ENCODE data around the gene MBD3L2B. TPM values are rescaled to one million over a fixed set of nuclear protein-coding genes. Genes with fewer than 3 reads are reported as not detected.
"Not testable (repeated sequence)": the region's sequence is repeated elsewhere in the genome, so short reads cannot be mapped to it uniquely, and the experiment has no call there.

MBD3L2B gene
- total RNA-seq, 1 experiment from 2014 or later: not detected

DNA sequence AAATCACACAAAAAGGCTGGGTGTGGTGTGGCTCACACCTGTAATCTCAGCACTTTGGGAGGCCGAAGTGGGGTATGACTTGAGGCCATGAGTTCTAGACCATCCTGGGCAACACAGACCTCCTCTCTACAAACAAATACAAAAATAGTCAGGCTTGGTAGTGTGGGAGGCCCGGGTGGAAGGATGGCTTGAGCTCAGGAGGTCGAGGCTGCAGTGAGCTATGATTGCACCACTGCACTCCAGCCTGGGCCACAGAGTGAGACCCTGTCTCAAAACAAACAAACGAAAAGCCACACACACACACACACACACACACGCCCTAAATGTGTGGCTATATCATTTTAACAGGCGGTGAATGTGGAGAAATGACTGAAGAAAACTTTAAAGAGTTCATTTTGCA is 47.4 kb upstream of the MBD3L2B start:
- no peaks in the 10 kb centered on the region for H3K4me1 ChIP-seq (replicated peaks; ENCODE audit: insufficient read depth)
- no peaks in the 10 kb centered on the region for H3K9me2 ChIP-seq (ENCODE audit: insufficient read depth)
- no TSS peak for BruUV-seq (replicated peaks)
- peaks cover 12% of the 10 kb centered on the region for H3K79me2 ChIP-seq (ENCODE audit: low read depth)
- no peak overlapping the region for H3K4me3 ChIP-seq
- intact Hi-C loops (cut with micrococcal nuclease; ENCODE audit: unreplicated experiment): no loop called here
- H2AFZ ChIP-seq: no peak overlapping the region
- POLR2A ChIA-PET (ENCODE audit: unreplicated experiment): interaction anchor here (0.6 to 0.8 kb wide), 2 partner anchors 538 to 542 kb away, joined by 4 to 15 read pairs; no protein-coding TSS in a partner anchor
- peaks cover 13% of the 10 kb centered on the region for H3K36me3 ChIP-seq (ENCODE audit: low read depth)
- TF ChIP-seq, protein P1, sequence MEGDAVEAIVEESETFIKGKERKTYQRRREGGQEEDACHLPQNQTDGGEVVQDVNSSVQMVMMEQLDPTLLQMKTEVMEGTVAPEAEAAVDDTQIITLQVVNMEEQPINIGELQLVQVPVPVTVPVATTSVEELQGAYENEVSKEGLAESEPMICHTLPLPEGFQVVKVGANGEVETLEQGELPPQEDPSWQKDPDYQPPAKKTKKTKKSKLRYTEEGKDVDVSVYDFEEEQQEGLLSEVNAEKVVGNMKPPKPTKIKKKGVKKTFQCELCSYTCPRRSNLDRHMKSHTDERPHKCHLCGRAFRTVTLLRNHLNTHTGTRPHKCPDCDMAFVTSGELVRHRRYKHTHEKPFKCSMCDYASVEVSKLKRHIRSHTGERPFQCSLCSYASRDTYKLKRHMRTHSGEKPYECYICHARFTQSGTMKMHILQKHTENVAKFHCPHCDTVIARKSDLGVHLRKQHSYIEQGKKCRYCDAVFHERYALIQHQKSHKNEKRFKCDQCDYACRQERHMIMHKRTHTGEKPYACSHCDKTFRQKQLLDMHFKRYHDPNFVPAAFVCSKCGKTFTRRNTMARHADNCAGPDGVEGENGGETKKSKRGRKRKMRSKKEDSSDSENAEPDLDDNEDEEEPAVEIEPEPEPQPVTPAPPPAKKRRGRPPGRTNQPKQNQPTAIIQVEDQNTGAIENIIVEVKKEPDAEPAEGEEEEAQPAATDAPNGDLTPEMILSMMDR (conservative IDR thresholded peaks at IDR 0.05): no peak
- no peak for TF ChIP-seq EZH2 (IDR thresholded peaks at IDR 0.05; ENCODE audit: low read depth)
- CTCF ChIA-PET: no interaction called here
- H3K27me3 ChIP-seq (ENCODE audit: insufficient read depth, low read depth): no peaks in the 10 kb centered on the region
- H3K27ac ChIP-seq: no peak overlapping the region
- H3K9me3 ChIP-seq (ENCODE audit: insufficient read depth, low read depth): no peaks in the 10 kb centered on the region
- H4K20me1 ChIP-seq (ENCODE audit: insufficient read depth): no peaks in the 10 kb centered on the region
- no peaks in the 10 kb centered on the region for H3F3A ChIP-seq (ENCODE audit: insufficient read depth, low read depth)
- DNase-seq: no peak
- H3K4me2 ChIP-seq: peak overlapping the region; percentile 29; the same call in 1 of the 2 replicates

DNA sequence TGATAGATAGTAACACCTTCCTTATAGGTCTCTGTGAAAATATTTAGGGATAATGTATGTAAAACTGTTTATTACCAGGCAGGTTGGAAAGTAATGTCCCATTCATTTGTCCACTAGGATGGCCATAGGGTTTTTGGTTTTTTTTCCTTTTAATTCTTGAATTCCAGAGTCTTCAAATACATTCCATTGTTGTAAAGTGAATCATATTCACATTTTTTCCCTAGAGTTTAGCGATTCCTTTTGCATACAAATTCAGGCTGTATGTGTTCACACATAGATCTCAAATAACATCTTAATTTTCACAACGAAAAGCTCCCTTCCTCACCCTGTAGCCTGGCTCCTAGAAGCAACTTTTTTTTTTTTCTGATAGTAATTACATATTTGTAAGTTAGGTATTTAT is 46.5 kb upstream of the MBD3L2B start:
- Histone ChIP-seq H3F3A (ENCODE audit: insufficient read depth, low read depth) (no peaks in the 10 kb centered on the region), H3K79me2 (ENCODE audit: low read depth) (peaks cover 12% of the 10 kb centered on the region), H2AFZ (no peak overlapping the region), H4K20me1 (ENCODE audit: insufficient read depth) (no peaks in the 10 kb centered on the region), H3K4me3 (no peak overlapping the region), H3K9me3 (ENCODE audit: insufficient read depth, low read depth) (no peaks in the 10 kb centered on the region), H3K4me1 (replicated peaks; ENCODE audit: insufficient read depth) (no peaks in the 10 kb centered on the region), H3K27me3 (ENCODE audit: insufficient read depth, low read depth) (no peaks in the 10 kb centered on the region), H3K4me2 (no peak overlapping the region), H3K9me2 (ENCODE audit: insufficient read depth) (no peaks in the 10 kb centered on the region), H3K27ac (no peak overlapping the region), H3K36me3 (ENCODE audit: low read depth) (peaks cover 12% of the 10 kb centered on the region)
- ChIA-PET CTCF (no interaction called here), POLR2A (ENCODE audit: unreplicated experiment) (no interaction called here)
- intact Hi-C loops (cut with micrococcal nuclease; ENCODE audit: unreplicated experiment): no loop called here
- no peak for TF ChIP-seq EZH2 (IDR thresholded peaks at IDR 0.05; ENCODE audit: low read depth)
- TF ChIP-seq, protein P1 (conservative IDR thresholded peaks at IDR 0.05): no peak
- no TSS peak for BruUV-seq (replicated peaks)
- no peak for DNase-seq

- H3F3A ChIP-seq (ENCODE audit: insufficient read depth, low read depth); CTCF ChIA-PET; H2AFZ ChIP-seq; H3K4me1 ChIP-seq (replicated peaks; ENCODE audit: insufficient read depth); H3K27me3 ChIP-seq (ENCODE audit: insufficient read depth, low read depth); intact Hi-C loops (cut with micrococcal nuclease; ENCODE audit: unreplicated experiment); H3K4me3 ChIP-seq; H3K9me3 ChIP-seq (ENCODE audit: insufficient read depth, low read depth); H3K27ac ChIP-seq; H4K20me1 ChIP-seq (ENCODE audit: insufficient read depth); H3K36me3 ChIP-seq (ENCODE audit: low read depth); H3K4me2 ChIP-seq; BruUV-seq (replicated peaks); POLR2A ChIA-PET (ENCODE audit: unreplicated experiment); H3K9me2 ChIP-seq (ENCODE audit: insufficient read depth): not testable (repeated sequence)
- peak in 1 of 2 experiments; percentile 40 for DNase-seq
- peaks cover 12% of the 10 kb centered on the region for H3K79me2 ChIP-seq (ENCODE audit: low read depth)
- TF ChIP-seq, protein P1 (conservative IDR thresholded peaks at IDR 0.05): peak; percentile 54
Observed at GRCh38 chr19:7067122-7067521, 45.9 kb upstream of the MBD3L2B start.

Data from PC-9 (cell line).